ENCODE measurements around the gene MARCHF9. TPM values are rescaled to one million over a fixed set of nuclear protein-coding genes. Genes with fewer than 3 reads are reported as not detected.

Gene MARCHF9
- total RNA-seq, 1 experiment from 2014 or later = 6.2 TPM

GRCh38 chr12:57803319-57803893 is 48.5 kb downstream of the MARCHF9 start:
- Mint-ChIP-seq H3K4me3 (no peak overlapping the region), H3K4me1 (no peaks in the 10 kb centered on the region), H3K9me3 (no peaks in the 10 kb centered on the region), H3K27ac (no peak overlapping the region), H3K36me3 (peaks cover 2% of the 10 kb centered on the region), H3K27me3 (ENCODE audit: low read depth) (no peaks in the 10 kb centered on the region)
- ATAC-seq = peak; percentile 98
- peak; percentile 75 for DNase-seq (ENCODE audit: low spot score)
- ChIA-PET CTCF (interaction anchor here (0.6 to 4.2 kb wide), 29 partner anchors 8 to 192 kb away, joined by 3 to 60 read pairs (median 5); partner anchors contain the start of genes ARHGEF25, AVIL, EEF1AKMT3 and METTL1), POLR2A (interaction anchor here (0.8 kb wide), 1 partner anchor 12 kb away, joined by 4 read pairs; no protein-coding TSS in a partner anchor)
- TF ChIP-seq ZNF416 (CRISPR knock-in tag; IDR thresholded peaks at IDR 0.05) = 0 out of 2 replicates have a peak, but pooled peaks have one; percentile 39
- no peak for TF ChIP-seq PREB (CRISPR knock-in tag; IDR thresholded peaks at IDR 0.05; ENCODE audit: borderline replicate concordance)
- TF ChIP-seq FOXJ3 (CRISPR knock-in tag; IDR thresholded peaks at IDR 0.05; ENCODE audit: borderline replicate concordance) = no peak
- TF ChIP-seq ZNF232 (CRISPR knock-in tag; IDR thresholded peaks at IDR 0.05) = no peak
- TF ChIP-seq, protein P1, sequence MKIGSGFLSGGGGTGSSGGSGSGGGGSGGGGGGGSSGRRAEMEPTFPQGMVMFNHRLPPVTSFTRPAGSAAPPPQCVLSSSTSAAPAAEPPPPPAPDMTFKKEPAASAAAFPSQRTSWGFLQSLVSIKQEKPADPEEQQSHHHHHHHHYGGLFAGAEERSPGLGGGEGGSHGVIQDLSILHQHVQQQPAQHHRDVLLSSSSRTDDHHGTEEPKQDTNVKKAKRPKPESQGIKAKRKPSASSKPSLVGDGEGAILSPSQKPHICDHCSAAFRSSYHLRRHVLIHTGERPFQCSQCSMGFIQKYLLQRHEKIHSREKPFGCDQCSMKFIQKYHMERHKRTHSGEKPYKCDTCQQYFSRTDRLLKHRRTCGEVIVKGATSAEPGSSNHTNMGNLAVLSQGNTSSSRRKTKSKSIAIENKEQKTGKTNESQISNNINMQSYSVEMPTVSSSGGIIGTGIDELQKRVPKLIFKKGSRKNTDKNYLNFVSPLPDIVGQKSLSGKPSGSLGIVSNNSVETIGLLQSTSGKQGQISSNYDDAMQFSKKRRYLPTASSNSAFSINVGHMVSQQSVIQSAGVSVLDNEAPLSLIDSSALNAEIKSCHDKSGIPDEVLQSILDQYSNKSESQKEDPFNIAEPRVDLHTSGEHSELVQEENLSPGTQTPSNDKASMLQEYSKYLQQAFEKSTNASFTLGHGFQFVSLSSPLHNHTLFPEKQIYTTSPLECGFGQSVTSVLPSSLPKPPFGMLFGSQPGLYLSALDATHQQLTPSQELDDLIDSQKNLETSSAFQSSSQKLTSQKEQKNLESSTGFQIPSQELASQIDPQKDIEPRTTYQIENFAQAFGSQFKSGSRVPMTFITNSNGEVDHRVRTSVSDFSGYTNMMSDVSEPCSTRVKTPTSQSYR (CRISPR knock-in tag; IDR thresholded peaks at IDR 0.05) = no peak
- TF ChIP-seq ZNF121 (CRISPR knock-in tag; IDR thresholded peaks at IDR 0.05) = no peak
- TF ChIP-seq, protein P2, sequence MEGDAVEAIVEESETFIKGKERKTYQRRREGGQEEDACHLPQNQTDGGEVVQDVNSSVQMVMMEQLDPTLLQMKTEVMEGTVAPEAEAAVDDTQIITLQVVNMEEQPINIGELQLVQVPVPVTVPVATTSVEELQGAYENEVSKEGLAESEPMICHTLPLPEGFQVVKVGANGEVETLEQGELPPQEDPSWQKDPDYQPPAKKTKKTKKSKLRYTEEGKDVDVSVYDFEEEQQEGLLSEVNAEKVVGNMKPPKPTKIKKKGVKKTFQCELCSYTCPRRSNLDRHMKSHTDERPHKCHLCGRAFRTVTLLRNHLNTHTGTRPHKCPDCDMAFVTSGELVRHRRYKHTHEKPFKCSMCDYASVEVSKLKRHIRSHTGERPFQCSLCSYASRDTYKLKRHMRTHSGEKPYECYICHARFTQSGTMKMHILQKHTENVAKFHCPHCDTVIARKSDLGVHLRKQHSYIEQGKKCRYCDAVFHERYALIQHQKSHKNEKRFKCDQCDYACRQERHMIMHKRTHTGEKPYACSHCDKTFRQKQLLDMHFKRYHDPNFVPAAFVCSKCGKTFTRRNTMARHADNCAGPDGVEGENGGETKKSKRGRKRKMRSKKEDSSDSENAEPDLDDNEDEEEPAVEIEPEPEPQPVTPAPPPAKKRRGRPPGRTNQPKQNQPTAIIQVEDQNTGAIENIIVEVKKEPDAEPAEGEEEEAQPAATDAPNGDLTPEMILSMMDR (IDR thresholded peaks at IDR 0.05) = peak; percentile 49; the same call in 1 of the 2 replicates
- TF ChIP-seq FOXP4 (CRISPR knock-in tag; IDR thresholded peaks at IDR 0.05) = no peak
- TF ChIP-seq ZNF396 (CRISPR knock-in tag; IDR thresholded peaks at IDR 0.05; ENCODE audit: borderline replicate concordance) = no peak
- TF ChIP-seq ETV6 (CRISPR knock-in tag; IDR thresholded peaks at IDR 0.05) = no peak
- no peak for TF ChIP-seq AR (CRISPR knock-in tag; IDR thresholded peaks at IDR 0.05)
- no peak for TF ChIP-seq USF1 (CRISPR knock-in tag; IDR thresholded peaks at IDR 0.05)
- TF ChIP-seq ZNF219 (CRISPR knock-in tag; IDR thresholded peaks at IDR 0.05; ENCODE audit: borderline replicate concordance) = no peak
- no peak for TF ChIP-seq RORB (CRISPR knock-in tag; IDR thresholded peaks at IDR 0.05)
- TF ChIP-seq SP1 (CRISPR knock-in tag; conservative IDR thresholded peaks at IDR 0.05) = 0 out of 2 replicates have a peak, but pooled peaks have one; percentile 25
- TF ChIP-seq, protein P3, sequence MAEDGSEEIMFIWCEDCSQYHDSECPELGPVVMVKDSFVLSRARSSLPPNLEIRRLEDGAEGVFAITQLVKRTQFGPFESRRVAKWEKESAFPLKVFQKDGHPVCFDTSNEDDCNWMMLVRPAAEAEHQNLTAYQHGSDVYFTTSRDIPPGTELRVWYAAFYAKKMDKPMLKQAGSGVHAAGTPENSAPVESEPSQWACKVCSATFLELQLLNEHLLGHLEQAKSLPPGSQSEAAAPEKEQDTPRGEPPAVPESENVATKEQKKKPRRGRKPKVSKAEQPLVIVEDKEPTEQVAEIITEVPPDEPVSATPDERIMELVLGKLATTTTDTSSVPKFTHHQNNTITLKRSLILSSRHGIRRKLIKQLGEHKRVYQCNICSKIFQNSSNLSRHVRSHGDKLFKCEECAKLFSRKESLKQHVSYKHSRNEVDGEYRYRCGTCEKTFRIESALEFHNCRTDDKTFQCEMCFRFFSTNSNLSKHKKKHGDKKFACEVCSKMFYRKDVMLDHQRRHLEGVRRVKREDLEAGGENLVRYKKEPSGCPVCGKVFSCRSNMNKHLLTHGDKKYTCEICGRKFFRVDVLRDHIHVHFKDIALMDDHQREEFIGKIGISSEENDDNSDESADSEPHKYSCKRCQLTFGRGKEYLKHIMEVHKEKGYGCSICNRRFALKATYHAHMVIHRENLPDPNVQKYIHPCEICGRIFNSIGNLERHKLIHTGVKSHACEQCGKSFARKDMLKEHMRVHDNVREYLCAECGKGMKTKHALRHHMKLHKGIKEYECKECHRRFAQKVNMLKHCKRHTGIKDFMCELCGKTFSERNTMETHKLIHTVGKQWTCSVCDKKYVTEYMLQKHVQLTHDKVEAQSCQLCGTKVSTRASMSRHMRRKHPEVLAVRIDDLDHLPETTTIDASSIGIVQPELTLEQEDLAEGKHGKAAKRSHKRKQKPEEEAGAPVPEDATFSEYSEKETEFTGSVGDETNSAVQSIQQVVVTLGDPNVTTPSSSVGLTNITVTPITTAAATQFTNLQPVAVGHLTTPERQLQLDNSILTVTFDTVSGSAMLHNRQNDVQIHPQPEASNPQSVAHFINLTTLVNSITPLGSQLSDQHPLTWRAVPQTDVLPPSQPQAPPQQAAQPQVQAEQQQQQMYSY (CRISPR knock-in tag; IDR thresholded peaks at IDR 0.05) = no peak
- TF ChIP-seq, protein P4, sequence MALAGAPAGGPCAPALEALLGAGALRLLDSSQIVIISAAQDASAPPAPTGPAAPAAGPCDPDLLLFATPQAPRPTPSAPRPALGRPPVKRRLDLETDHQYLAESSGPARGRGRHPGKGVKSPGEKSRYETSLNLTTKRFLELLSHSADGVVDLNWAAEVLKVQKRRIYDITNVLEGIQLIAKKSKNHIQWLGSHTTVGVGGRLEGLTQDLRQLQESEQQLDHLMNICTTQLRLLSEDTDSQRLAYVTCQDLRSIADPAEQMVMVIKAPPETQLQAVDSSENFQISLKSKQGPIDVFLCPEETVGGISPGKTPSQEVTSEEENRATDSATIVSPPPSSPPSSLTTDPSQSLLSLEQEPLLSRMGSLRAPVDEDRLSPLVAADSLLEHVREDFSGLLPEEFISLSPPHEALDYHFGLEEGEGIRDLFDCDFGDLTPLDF (CRISPR knock-in tag; IDR thresholded peaks at IDR 0.05) = no peak
- TF ChIP-seq GRHL2 (CRISPR knock-in tag; IDR thresholded peaks at IDR 0.05; ENCODE audit: insufficient replicate concordance, severe bottlenecking) = no peak
